DMS153 (cell line): Measurements from ENCODE around the gene BZW2.

Experiments
- DNase-seq: peaks from one replicate; lab custom pipeline; 2025; lab: John Stamatoyannopoulos, UW

BZW2 gene

DNA sequence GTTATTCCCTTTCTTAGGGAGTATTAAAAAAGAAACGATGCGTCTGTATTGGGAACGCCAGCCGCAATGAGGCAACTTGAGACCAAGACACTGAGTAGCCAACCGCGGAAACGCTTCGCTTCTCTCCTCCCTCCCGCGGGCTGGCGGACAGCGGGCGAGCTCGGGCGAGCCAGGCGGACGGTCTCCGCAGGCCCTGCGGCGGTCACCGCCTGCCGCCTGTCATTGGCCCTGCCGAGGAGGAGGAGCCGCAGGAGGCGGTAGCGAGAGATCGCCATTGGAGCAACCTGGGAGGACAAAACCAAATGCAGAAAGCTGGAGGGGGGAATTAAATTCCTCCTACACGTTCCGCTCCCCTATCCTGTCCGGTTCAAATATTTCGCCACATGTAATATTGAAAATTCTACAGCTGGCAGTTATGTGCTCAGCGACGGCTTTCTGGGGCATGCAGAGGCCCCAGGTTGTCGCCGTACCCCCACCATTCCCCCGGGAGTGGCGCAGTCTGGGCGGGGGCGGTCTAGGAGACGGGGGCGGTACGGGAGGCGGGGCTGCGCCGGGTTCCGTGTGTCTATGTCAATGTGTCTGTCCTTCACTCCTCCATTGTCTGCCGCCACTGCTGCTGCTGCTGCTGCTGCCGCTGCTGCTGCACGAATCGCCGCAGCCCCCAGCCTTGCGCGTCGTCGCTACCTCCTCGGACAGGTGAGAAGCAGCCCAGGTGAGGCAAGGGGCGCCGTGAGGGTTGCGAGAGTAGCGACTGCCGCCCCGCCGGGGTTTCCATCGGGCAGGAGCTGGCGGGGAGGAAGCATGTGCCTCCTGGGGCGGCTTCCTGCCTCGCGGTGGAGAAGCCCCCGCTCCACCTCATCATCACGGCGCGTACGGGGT lies at the start of gene BZW2, which contains the start of gene ANKMY2:
Gene BZW2 (plus strand): TSS at position 589 of the 879 bp plus-strand sequence. CDS start 19,263 bp downstream, outside the sequence.
Gene ANKMY2 (minus strand): TSS at position 162 of the 879 bp plus-strand sequence. CDS start 181 bp downstream, outside the sequence.
- peak; percentile 97 for DNase-seq

- DNase-seq, result no peak
Measured at GRCh38 chr7:16598015-16598414, 48.0 kb upstream of the BZW2 start.

GRCh38 chr7:16599860-16600259 lies 46.1 kb upstream of the BZW2 start:
- DNase-seq, result peak; percentile 83

DNA sequence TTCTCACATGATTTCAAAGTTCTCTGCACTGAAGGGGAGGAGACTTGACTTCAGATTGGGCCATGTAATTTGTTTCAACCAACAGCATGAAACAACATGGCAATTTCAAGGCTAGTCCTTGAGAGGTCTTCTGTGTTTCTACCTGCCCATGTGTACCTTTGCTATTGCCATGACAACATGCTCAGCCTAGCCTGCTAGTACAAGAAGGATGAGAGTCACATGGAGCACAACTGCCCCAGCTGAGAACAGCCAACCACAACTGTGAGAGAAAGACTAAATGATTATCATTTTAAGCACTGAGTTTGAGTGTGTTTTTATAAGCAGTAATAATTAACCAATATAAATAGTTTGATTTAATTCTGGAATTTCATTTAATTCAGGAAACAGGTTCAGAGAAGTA lies 42.3 kb upstream of the BZW2 start:
- DNase-seq, result no peak

GRCh38 chr7:16604054-16604453 lies 41.9 kb upstream of the BZW2 start:
- no peak for DNase-seq

GRCh38 chr7:16606704-16607103 lies 39.3 kb upstream of the BZW2 start:
- no peak for DNase-seq

DNA sequence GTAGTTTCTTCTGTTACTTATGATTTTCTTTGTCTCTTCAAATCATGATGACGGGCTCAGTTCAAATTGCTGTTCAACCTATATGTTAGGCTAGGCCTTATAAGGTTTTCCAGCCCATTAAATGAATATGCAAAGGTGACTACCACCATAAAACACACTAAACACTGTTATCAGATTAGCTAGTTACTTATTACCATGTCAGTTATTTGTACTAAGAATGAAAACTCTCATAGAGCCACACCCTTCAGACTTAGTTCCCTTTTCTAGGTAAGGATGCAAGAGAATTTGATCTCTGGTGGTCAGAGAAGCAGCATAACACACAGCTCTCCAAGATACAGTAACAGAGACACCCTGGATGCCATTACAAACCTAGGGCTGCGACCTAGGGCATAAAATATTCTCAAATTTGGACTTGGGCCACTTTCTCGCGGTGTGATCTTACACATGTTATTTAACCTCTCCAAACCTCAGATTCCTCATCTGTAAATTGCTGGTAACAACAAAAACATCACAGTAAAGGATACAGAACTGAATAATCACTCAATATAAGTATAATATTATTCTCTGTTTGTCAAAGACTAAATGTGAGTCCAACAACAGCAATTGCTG lies 36.0 kb upstream of the BZW2 start:
- DNase-seq, result no peak

DNA sequence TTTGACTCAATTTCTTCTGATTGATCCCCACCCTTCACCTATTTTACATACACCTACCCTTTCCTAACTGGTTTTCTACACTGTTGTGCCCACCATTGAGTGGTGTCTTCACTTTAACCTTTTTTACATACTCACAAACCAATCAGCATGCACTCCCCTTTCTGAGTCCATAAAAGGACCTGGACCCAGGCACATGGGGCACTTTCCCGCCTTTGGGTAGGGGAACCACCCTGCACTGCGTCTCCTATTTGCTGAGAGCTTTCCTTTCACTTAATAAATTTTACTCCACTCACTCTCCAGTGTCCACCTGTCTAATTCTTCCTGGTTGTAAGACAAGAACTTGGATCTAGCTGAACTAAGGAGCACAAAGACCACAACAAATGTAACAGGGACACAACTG lies 34.3 kb upstream of the BZW2 start:
- DNase-seq, result no peak

GRCh38 chr7:16615228-16615627 lies 30.8 kb upstream of the BZW2 start:
- no peak for DNase-seq

DNA sequence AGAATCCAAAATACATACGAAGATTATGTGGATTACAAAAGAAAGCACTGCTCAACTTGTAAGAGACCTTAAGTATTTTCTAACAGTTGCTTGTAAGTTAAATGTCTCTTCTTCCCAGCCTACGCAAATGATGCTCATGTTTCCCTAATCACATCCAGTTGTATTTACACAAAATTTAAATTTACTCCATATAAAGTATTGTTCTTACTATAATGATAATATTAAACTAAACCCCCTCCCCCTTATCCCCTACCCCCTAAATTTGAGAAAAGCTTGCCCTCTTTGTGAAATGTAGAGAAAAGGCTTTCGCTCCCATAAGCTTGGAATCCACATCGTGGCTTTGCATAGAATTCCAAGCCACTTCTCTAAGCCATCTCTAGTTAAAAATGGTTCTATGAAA lies 29.9 kb upstream of the BZW2 start:
- DNase-seq, result no peak

GRCh38 chr7:16616542-16616941 lies 29.4 kb upstream of the BZW2 start:
- DNase-seq, result no peak

GRCh38 chr7:16619979-16620408 lies 26.0 kb upstream of the BZW2 start:
- no peak for DNase-seq

- DNase-seq, result no peak
Measured at GRCh38 chr7:16626388-16626787, 19.6 kb upstream of the BZW2 start.

DNA sequence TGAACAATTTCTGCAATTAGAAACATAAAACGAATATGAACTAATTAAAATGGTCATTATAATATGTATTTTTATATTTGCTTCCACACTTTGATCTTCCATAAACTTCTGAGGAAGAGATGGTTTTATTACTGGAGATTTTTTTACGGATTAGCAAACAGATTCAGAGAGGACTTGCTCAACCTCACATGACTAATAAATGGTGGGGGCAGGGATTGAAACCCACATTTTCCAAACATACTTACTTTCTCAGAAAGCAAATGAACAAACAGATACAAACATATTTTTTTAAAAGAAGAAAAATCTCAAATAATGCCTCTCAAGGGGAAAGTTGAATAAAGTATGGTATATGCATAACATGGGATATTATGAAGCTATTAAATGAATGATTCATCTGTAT lies 18.7 kb upstream of the BZW2 start:
- DNase-seq, result no peak

- DNase-seq, result no peak
Measured at GRCh38 chr7:16630654-16631053, 15.3 kb upstream of the BZW2 start.

- DNase-seq, result no peak
Measured at GRCh38 chr7:16634271-16634738, 11.7 kb upstream of the BZW2 start.

GRCh38 chr7:16636555-16637101 lies 9.4 kb upstream of the BZW2 start:
- DNase-seq, result no peak

DNA sequence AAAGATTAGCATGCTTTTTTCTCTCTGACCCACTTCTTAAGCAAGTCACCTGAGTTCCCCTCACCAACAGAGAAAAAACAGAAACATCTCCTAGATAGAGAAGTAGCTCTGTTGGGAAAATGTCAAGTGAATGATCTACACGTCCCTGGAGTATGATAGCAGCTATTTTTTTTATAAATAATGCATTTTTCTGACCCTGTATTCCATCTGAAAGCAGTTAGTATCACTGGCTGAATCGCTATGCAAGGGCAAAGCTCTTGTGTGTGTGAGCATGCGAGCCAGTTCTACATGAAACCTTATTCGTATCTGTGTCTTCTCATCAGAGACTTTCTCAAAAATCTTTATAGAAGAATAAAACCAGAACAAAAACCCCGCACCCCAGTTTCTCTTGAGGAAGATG lies 8.6 kb upstream of the BZW2 start:
- DNase-seq, result no peak

- no peak for DNase-seq
Measured at GRCh38 chr7:16638282-16639280, 7.4 kb upstream of the BZW2 start.

DNA sequence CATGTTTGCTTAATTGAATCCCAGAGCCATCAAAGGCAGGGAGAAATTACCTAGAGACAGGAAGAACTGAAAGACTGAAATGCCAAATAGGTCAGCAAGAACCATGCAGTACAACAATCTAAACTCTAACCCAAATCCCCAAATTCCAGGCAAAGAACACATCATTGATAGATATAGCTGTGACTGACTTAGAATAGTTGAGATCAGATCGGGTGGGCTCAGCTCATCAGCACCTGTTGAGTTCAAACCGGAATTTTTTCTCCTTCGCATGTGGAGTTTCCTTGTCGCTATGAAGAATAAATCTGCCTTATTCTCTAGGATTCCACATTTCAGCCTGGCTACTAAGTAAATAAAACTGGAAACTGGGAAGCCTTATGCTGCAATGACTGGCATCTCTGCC lies 1.8 kb upstream of the BZW2 start:
- no peak for DNase-seq
